ENCODE measurements around the gene TAOK2.

Gene TAOK2

DNA sequence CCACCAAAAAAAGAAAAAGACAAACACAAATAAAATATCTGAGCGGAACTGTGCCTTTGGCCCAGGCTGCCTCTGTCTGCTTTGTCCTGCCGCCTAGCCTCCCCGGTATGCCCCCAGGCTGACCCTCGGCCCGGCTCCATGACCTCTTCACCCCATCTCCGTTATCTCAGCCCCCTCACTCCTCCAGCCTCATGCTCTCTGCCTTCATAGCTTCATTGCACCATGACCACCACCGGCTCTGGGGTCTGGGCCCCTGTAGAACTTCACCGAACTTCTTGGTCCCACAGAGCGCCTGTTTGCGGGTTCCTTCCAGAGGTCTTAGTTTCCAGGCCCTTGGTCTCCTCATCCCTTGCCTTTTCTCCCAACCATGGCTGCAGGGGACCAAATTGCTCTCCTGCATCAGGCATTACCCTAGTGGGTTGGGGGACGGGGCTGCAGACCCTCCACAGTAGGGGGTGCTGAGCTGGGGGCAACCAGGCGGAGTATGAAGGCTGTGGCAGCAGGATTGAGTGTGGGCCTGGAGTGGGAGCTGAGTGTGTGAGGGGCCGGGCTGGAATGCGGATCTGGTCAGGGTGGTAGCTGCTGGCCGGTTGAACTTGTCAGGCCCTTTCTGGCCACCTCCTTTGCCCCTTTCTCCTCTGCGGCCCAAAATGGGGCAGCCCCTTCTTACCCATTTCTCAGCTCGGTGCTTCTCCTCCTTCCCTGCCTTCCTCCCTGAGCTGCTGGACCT lies 14.8 kb downstream of the TAOK2 start:
- DNase-seq: no peak

DNA sequence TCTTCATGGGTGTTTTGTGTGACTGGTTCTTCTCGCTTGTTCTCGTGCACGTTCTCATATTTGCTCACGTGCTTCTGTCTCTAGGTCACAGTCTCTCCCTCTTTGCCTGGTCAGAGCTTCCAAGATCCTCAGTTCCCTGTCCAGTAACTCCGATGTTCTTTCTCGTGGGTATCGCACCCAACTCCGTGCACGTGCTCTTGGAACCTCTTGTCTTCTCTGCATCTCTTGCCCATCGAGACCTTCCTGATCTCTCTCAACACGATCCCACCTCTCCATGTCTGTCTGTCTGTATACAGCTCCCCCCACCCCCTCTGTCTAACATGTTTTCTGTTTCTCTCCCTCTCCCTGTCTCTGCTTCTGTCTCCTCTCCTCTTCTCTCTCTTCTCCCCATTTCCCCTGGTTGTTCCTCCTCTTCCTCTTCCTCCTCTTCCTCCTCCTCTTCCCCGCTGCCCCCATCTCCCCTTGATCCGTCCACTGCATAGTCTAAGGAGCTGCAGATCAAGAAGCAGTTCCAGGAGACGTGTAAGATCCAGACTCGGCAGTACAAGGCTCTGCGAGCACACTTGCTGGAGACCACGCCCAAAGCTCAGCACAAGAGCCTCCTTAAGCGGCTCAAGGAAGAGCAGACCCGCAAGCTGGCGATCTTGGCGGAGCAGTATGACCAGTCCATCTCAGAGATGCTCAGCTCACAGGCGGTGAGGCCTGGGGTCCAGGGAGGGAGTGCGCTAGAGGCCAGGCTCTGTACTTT lies 15.6 kb downstream of the TAOK2 start:
- DNase-seq: no peak

GRCh38 chr16:29990034-29990433 lies 16.4 kb downstream of the TAOK2 start:
- DNase-seq: no peak

GRCh38 chr16:29990883-29991570 lies 17.4 kb downstream of the TAOK2 start:
- DNase-seq: no peak

GRCh38 chr16:29991571-29991904 lies 17.9 kb downstream of the TAOK2 start:
- no peak for DNase-seq

GRCh38 chr16:29992344-29992967 lies 18.8 kb downstream of the TAOK2 start:
- no peak for DNase-seq

GRCh38 chr16:29993191-29993902 lies 19.7 kb downstream of the TAOK2 start:
- DNase-seq: no peak

GRCh38 chr16:29993903-29994599 lies 20.4 kb downstream of the TAOK2 start:
- DNase-seq: no peak

GRCh38 chr16:29994600-29995323 lies 21.1 kb downstream of the TAOK2 start:
- DNase-seq: peak in 1 of 2 experiments; percentile 45

- DNase-seq: peak; percentile 27 to 69
Measured at GRCh38 chr16:29995324-29995910, 21.7 kb downstream of the TAOK2 start, which contains the start of gene HIRIP3. Gene HIRIP3, minus strand, starts transcription at chr16:29995617. Its CDS starts 12 bp downstream, at chr16:29995605.

GRCh38 chr16:29995911-29996765 lies 22.5 kb downstream of the TAOK2 start, which contains the start of gene INO80E:
Gene INO80E, plus strand, starts transcription at chr16:29996241. Its CDS starts 70 bp downstream, at chr16:29996311.
- peak; percentile 64 to 90 for DNase-seq

DNA sequence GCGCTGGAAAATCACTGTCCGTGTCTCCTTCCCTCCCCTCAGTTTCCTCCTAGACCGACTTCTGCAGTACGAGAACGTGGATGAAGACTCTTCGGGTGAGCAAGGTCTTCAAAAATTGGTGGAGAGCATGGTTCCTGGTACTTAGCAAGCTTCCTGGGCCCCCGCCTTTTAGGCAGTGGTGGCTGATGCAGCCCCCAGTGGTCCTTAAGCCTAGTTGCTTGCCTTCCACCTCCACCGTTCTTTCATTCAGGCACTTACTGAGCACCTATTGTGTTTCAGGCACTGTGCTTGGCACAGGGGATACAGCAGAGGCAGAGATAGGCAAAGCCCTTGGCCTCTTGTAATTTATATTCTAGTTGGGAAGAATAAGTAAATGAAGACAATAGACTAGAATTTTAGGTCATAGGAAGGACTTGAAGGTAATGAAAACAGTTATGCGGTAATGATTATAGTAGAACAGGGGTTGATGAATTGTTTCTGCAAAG lies 23.1 kb downstream of the TAOK2 start:
- no peak for DNase-seq

DNA sequence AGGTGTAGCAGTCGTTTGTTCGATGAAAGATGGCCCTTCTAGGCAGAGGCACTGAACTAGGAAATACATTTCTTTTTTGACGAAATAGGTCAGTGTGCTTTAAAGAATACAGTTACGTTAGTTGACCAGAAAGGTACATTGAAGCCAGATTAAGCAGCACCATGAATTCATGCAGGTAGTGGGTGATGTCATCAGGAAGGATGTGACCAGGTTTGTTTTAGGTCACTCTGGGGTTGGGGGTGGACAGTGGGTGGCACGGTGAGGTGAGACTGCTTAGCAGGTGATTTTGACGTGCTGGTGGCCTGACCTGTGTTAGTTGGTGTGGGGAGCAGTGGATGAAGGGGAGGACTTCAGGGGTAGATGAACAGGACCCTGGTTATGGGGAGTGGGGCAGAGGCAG lies 25.9 kb downstream of the TAOK2 start:
- DNase-seq: no peak

GRCh38 chr16:30000735-30001631 lies 27.3 kb downstream of the TAOK2 start:
- DNase-seq: no peak

- DNase-seq: no peak
Measured at GRCh38 chr16:30002614-30003346, 29.1 kb downstream of the TAOK2 start.

DNA sequence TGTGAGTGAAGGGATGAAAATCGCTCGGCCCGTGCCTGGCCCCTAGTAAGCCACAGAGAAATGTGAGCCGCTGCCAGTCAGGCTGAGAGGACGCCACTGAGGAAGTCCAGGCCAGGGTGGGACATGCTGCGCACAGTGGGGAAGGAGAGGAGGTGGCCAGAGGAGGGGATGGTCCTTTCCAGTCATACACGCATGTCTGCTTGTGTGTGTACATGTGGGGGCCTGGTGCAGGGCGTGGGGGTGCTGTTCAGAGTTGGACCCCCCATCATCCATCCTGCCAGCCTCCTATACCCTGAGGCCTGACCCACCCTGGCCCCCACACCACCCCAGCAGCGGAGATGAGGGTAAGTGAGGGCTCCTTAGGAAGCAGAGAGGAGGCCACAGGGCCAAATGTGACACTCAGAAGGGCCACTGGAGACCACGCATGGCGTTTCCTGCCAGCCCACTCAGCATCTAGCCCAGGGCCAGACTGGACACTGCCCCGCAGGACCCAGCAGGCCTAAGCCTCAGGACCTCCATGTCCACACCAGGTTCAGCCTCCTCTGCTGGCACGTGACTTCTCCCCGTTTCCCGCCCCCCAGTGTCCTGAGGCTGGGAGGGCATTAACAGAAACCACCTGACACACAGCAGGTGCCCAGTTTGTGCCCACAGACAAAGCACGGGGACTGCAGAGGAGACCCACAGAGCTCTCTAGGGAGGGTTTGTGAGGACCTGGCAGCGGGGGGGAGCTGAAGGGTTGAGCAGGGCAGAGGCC lies 30.2 kb downstream of the TAOK2 start:
- no peak for DNase-seq

GRCh38 chr16:30004424-30004776 lies 30.7 kb downstream of the TAOK2 start:
- peak in 1 of 2 experiments; percentile 59 for DNase-seq

Data from NCI-H187 (cell line).